Measurements from ENCODE around the gene MEF2B.
"Not testable (repeated sequence)": the region's sequence is repeated elsewhere in the genome, so short reads cannot be mapped to it uniquely, and the experiment has no call there.

DNA sequence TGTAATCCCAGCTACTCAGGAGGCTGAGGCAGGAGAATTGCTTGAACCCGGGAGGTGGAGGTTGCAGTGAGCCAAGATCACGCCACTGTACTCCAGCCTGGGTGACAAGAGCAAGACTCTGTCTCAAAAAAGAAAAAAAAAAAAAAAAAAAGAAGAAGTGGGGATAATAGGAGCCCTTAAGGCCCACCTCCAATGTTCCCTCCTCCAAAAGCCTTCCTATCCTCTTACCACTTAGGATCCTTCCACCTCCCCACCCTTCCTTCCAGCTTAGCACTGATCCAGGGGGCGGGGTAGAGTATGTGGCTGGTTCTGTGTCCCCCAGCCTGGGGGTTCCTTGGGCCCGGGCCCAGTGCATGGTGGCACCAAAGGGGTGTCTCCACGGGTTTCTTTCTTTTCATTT lies 3.2 kb upstream of the MEF2B start:
- not testable (repeated sequence) for TF ChIP-seq POLR2A (IDR thresholded peaks at IDR 0.05)
- TF ChIP-seq, protein P1, sequence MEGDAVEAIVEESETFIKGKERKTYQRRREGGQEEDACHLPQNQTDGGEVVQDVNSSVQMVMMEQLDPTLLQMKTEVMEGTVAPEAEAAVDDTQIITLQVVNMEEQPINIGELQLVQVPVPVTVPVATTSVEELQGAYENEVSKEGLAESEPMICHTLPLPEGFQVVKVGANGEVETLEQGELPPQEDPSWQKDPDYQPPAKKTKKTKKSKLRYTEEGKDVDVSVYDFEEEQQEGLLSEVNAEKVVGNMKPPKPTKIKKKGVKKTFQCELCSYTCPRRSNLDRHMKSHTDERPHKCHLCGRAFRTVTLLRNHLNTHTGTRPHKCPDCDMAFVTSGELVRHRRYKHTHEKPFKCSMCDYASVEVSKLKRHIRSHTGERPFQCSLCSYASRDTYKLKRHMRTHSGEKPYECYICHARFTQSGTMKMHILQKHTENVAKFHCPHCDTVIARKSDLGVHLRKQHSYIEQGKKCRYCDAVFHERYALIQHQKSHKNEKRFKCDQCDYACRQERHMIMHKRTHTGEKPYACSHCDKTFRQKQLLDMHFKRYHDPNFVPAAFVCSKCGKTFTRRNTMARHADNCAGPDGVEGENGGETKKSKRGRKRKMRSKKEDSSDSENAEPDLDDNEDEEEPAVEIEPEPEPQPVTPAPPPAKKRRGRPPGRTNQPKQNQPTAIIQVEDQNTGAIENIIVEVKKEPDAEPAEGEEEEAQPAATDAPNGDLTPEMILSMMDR (IDR thresholded peaks at IDR 0.05) = not testable (repeated sequence)

Measured in Peyer's patch (tissue), 4 donors.